Sigmoid colon (tissue), 4 donors: ENCODE data around the gene TMEM121.

Source experiments
- CTCF ChIP-seq, 4 experiments: fragments of 450-650 bp in 3 of 4; fragments of 200-600 bp in 1 of 4; IDR thresholded peaks; one replicate each; pipeline ENCODE4 v1.5.1; 2016 to 2019; ENCODE audit warnings: antibody characterized with exemption in 4 of 4, mild to moderate bottlenecking in 3 of 4, moderate library complexity in 2 of 4
- EP300 ChIP-seq, 4 donors: sonication (generic); formaldehyde crosslinking; IDR thresholded peaks; one replicate each; pipeline ENCODE4 v1.6.1; 2017; ENCODE audit warnings: antibody characterized with exemption in 4 of 4
- POLR2A ChIP-seq, 2 donors: fragments of 450-650 bp; IDR thresholded peaks; one replicate each; pipeline ENCODE4 v1.6.1; 2016; ENCODE audit warnings: antibody characterized with exemption in 2 of 2, mild to moderate bottlenecking in 2 of 2, moderate library complexity in 2 of 2
- POLR2AphosphoS5 ChIP-seq, 4 donors: sonication (generic); formaldehyde crosslinking; IDR thresholded peaks; one replicate each; pipeline ENCODE4 v1.6.1; 2017; ENCODE audit warnings: antibody characterized with exemption in 4 of 4

- no peak for TF ChIP-seq CTCF (IDR thresholded peaks at IDR 0.05)
- no peak for TF ChIP-seq EP300 (IDR thresholded peaks at IDR 0.05)
- no peak for TF ChIP-seq POLR2A (IDR thresholded peaks at IDR 0.05)
- TF ChIP-seq POLR2AphosphoS5 (IDR thresholded peaks at IDR 0.05), result no peak
These were observed 50.2 kb downstream of the TMEM121 start for GRCh38 chr14:105576525-105577088.
